Inflammatory macrophage (primary cell): ENCODE data around the gene COL5A1.
A peak's percentile ranks its signal among the peaks of the same experiment; 100 is the strongest.

Source experiments
- DNase-seq, 2 donors: peaks; one replicate each; pipeline ENCODE4 v3.0.0-alpha.2; 2020 to 2022

Gene COL5A1

GRCh38 chr9:134748591-134748990 is 107.0 kb downstream of the COL5A1 start:
- DNase-seq, result no peak

DNA sequence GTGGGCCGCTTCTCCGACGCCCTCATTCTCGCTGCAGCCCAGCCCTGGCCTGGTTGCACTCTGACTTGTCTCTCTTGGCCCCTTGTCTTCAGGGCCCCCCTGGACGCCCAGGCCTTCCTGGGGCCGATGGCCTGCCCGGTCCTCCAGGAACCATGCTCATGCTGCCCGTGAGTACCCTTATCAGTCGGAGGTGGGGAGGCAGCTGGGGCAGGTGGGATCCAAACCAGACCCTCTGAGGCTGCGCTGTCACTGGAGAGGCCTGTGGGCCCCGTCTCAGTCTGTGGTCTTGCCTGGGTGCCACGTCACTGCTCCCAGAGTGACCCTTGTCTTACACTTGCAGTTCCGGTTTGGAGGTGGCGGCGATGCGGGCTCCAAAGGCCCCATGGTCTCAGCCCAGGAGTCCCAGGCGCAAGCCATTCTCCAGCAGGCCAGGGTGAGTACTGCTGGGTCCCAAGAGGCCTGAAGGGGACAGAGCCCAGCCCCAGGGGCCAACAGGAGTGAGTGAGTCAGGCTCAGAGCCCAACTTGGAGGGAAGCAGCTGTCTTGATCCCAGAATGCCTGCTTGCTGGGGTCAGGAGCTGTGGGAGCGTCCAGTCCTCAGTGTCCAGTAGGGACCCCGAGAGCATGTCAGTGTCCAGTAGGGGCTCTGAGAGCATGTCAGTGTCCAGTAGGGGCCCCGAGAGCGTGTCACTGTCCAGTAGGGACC is 109.0 kb downstream of the COL5A1 start:
- no peak for DNase-seq

GRCh38 chr9:134751622-134752021 is 110.0 kb downstream of the COL5A1 start:
- DNase-seq, result no peak

DNA sequence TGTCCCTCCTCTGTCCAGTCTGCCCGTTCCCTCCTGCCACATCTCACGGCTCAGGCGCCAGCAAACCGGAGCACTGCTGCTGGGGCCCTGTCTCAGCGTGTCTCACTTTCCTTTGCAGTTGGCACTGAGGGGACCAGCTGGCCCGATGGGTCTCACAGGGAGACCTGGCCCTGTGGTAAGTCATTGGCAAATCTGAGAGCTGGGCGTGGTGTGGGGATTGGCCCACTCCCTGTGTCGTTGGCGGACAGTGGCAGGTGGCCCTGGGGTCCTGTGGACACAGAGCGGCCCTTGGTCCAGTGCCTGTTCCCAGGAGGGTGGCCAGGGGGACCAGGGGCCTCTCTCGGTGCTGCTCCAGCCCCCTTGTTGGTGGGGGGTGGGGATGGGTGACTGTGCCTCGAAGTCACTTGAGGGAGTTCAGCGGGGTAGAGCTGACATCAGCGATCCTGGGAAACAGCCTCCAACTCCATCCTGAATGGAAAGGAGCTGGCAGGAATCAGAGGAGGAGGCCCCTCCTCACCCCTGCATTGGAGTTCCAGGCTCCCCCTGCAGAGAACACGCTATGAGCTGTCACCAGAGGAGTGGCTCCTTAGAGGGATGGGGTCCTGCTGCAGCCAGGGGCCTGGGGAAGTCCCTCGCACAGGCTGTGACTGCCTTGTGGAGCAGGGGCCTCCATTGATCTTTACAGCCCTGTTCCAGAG is 111.0 kb downstream of the COL5A1 start:
- no peak for DNase-seq

- no peak for DNase-seq
Measured at GRCh38 chr9:134753191-134753590, 111.6 kb downstream of the COL5A1 start.

- DNase-seq, result no peak
Measured at GRCh38 chr9:134755221-134755907, 113.8 kb downstream of the COL5A1 start.

- DNase-seq, result no peak
Measured at GRCh38 chr9:134756098-134756497, 114.5 kb downstream of the COL5A1 start.

GRCh38 chr9:134757216-134757975 is 115.8 kb downstream of the COL5A1 start:
- DNase-seq, result no peak

- no peak for DNase-seq
Measured at GRCh38 chr9:134758949-134759607, 117.5 kb downstream of the COL5A1 start.

- no peak for DNase-seq
Measured at GRCh38 chr9:134759913-134760312, 118.3 kb downstream of the COL5A1 start.

DNA sequence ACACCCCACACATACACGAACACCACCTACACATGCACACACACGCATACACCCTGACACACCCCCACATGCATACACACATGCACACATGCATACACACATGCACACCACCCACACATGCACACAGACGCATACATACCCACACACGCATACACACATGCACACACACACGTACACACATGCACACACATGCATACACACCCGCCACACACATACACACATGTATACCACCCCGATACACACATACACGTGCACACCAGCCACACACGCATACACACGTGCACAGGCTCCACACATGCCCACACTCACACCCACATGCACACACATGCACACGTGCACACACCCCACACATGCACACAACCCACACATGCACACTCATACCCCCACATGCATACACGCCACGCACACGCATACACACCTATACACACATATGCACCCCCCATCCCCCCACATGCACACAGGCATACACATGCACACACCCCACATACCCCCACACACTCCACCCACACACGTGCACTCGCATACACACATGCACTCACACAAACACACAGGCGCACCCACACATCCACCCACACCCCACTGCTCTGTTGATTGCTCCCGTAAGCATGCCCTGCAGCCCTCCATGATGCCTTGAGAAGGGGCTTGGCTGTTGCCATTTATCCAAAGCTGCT is 119.3 kb downstream of the COL5A1 start:
- DNase-seq, result no peak

DNA sequence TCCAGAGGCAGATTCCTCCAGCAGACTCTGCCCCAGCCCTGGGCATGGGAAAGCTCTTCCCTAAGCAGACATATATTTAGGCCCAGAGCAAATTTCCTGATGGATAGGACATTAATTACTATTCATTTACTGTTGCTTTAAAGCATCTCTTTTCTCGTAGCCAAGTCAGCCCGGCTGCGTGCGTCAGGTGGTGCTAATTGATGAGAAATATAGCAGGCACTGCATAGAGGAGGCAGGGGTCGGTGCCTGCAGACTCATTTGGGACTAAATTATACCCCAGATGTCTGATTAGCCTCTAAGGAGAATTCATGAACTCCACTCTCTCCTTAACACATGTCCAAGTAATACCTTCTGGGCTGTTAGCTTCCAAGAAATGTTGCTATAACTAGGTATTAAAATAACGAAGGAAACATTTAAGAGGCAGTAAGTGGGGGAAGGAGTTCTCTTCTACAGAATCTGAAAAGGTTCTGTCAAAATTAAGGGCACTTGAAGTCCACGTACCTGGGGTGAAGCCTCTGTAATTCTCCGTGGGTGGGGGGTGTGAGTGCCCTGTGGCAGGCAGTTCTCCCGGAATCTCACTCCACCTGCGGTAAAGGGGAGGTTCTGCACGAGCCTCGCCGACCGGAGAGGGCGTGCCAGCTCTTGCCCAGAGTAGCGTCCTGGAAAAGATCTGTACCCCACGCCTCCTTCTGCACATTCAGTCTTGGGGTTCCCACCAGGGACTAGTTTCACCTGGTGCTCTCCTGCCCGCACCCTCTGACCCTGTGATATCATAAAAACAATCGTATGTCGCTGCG is 123.1 kb downstream of the COL5A1 start:
- DNase-seq, result no peak

- DNase-seq, result no peak
Measured at GRCh38 chr9:134765785-134766184, 124.2 kb downstream of the COL5A1 start.

DNA sequence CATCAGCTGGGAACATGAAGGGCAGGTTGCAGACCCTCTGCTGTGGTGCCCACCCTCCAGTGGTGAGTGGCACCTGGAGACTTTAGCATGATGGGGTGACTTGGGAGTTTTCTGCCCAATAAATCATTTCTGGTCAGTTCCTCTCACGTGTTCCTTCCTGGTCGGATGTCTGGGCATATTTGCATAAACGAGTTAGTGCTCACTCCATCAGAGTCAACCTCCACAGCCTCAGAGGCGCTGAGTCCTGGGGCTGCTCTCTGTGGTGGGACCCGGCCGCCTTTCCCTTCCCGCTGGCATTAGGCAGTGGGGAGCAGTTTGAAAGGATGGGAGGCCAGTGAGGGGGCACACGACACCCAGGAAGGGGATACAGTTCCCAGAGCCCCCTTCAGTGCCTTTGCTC is 125.0 kb downstream of the COL5A1 start:
- DNase-seq, result no peak

DNA sequence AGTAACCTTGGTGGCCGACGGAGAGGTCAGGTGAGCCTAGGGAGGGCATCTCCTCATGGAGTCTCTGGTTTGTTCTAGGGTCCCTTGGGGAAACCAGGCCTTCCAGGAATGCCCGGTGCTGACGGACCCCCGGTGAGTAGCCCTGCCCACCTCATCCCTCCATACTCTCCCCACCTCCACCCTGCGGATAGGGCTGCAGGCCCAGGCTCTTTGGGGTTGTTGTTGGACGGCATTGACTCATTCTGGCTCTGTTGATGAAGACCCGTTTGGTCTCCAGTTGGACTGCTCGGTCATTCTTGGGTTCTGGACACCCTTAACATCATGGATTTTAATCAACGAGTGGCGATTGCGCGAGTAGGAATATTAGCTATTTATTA is 126.7 kb downstream of the COL5A1 start:
- no peak for DNase-seq

- no peak for DNase-seq
Measured at GRCh38 chr9:134768709-134769351, 127.2 kb downstream of the COL5A1 start.

- peak; percentile 13 to 60 for DNase-seq
Measured at GRCh38 chr9:134770972-134771971, 129.7 kb downstream of the COL5A1 start.

DNA sequence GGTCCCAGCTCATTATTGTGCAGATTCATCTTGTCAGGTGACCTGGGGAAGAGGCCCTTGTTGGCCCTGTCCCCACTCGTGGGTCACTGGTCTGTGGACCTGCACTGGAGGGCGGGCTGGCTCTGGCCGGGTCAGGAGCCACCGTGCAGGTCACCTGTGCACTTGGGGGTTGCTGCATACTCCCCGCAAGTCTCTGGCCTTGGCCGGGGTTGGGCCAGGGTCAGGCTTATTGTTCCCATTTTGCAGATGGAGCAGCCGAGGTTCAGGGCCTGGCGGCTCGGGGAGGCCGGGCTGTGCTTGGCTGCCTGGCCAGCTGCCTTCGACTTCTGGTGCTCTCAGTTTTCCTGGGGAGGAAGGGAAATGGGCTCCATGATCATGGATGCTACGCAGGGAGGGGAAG is 130.7 kb downstream of the COL5A1 start:
- no peak for DNase-seq

GRCh38 chr9:134773842-134774241 is 132.2 kb downstream of the COL5A1 start:
- no peak for DNase-seq
